ENCODE results near the gene GRB2. TPM values are rescaled to one million over a fixed set of nuclear protein-coding genes. Genes with fewer than 3 reads are reported as not detected.
"Not testable (repeated sequence)": the region's sequence is repeated elsewhere in the genome, so short reads cannot be mapped to it uniquely, and the experiment has no call there.

The GRB2 gene
- total and polyA plus RNA-seq, 5 donors: 66.7 to 150 (median 114) TPM

- peaks cover 14% of the 10 kb centered on the region for H3K4me1 ChIP-seq (ENCODE audit: control insufficient read depth, insufficient read depth, low read length)
- H3K9me3 ChIP-seq (ENCODE audit: control insufficient read depth, low read length): no peaks in the 10 kb centered on the region
- no peak for DNase-seq
- intact Hi-C loops (cut with DNase I): loop anchor here in 1 of 4 donors (10.0 kb wide), 1 partner anchor 45 kb away; no protein-coding TSS in a partner anchor
- no peak for ATAC-seq
- no peaks in the 10 kb centered on the region for H3K27me3 ChIP-seq (ENCODE audit: control insufficient read depth, insufficient read depth)
- 97% methylated on average over 8 of the region's 8 CpGs for WGBS
- H3K4me3 ChIP-seq (ENCODE audit: low read length): no peak overlapping the region
- H3K27ac ChIP-seq (ENCODE audit: low read length): no peak overlapping the region
Measured at GRCh38 chr17:75349589-75349988, 55.9 kb downstream of the GRB2 start.

- ATAC-seq: no peak
- intact Hi-C loops (cut with DNase I): loop anchor here in 1 of 4 donors (10.0 kb wide), 1 partner anchor 46 kb away; no protein-coding TSS in a partner anchor
- 94% methylated on average over 8 of the region's 8 CpGs for WGBS
Measured at GRCh38 chr17:75348386-75349012, 57.0 kb downstream of the GRB2 start.

GRCh38 chr17:75346906-75347305, 58.6 kb downstream of the GRB2 start:
- Histone ChIP-seq H3K27ac (ENCODE audit: low read length) (no peak overlapping the region), H3K27me3 (ENCODE audit: control insufficient read depth, insufficient read depth) (no peaks in the 10 kb centered on the region), H3K9me3 (ENCODE audit: control insufficient read depth, low read length) (no peaks in the 10 kb centered on the region), H3K4me1 (ENCODE audit: control insufficient read depth, insufficient read depth, low read length) (peaks cover 24% of the 10 kb centered on the region), H3K4me3 (ENCODE audit: low read length) (no peak overlapping the region)
- WGBS: 48% methylated on average over 6 of the region's 6 CpGs
- no peak for DNase-seq
- intact Hi-C loops (cut with DNase I): loop anchor here in 1 of 4 donors (10.0 kb wide), 1 partner anchor 48 kb away; no protein-coding TSS in a partner anchor
- peak in 1 of 2 donors; percentile 43 for ATAC-seq

More at GRCh38 chr17:75348386-75349012, 57.0 kb downstream of the GRB2 start:
- Histone ChIP-seq H3K27me3 (ENCODE audit: control insufficient read depth, insufficient read depth) (no peaks in the 10 kb centered on the region), H3K4me3 (ENCODE audit: low read length) (no peak overlapping the region), H3K9me3 (ENCODE audit: control insufficient read depth, low read length) (no peaks in the 10 kb centered on the region), H3K27ac (ENCODE audit: low read length) (no peak overlapping the region), H3K4me1 (ENCODE audit: control insufficient read depth, insufficient read depth, low read length) (peaks cover 19% of the 10 kb centered on the region)
- DNase-seq: no peak

DNA sequence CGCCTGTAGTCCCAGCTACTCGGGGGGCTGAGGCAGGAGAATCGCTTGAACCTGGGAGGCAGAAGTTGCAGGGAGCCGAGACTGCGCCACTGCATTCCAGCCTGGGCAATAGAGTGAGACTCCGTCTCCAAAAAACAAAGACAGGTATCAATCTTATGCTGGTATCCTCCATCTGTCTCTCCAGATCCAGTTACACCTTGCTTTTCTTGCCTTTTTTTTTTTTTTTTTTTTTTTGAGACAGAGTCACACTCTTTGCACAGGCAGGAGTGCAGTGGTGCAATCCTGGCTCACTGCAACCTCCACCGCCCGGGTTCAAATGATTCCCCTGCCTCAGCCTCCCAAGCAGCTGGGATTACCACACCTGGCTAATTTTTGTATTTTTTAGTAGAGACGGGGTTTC, 59.1 kb downstream of the GRB2 start:
- DNase-seq; H3K27ac ChIP-seq (ENCODE audit: low read length); H3K4me3 ChIP-seq (ENCODE audit: low read length); ATAC-seq; H3K9me3 ChIP-seq (ENCODE audit: control insufficient read depth, low read length); H3K27me3 ChIP-seq (ENCODE audit: control insufficient read depth, insufficient read depth): not testable (repeated sequence)
- peaks cover 26% of the 10 kb centered on the region for H3K4me1 ChIP-seq (ENCODE audit: control insufficient read depth, insufficient read depth, low read length)
- 95% methylated on average over 9 of the region's 9 CpGs for whole genome bisulfite sequencing
- intact Hi-C loops (cut with DNase I): loop anchor here in 1 of 4 donors (10.0 kb wide), 1 partner anchor 48 kb away; no protein-coding TSS in a partner anchor

DNA sequence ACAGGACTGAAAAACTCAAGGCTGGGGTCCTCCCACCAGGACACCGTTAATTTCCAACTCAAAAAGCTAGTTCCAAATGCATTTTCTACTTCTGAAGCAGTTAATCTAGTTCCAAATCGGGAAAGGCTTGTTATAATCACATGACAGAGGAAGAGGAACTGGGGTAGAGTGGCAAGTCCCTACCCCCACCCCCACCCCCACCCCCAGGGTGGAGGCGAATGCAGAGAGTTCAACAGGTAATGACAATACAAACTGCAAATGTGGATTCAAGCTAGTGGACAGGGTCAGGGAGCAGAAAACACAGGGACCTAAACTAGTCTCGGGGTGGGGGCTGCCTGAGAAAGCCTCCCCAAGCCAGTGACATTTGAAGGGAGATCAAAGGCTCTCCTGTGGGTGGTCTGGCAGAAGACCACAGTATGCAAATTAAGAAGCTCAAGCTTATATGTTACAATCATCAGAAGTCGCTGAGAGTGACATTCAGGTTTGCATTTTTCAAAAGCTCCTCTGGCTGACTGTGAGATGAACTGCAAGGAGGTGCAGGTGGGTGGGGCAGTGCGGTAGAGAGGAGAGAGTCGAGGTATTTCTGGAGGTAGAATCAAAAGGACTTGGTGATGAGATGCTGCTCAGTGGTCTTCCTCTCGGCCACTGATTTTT, 59.8 kb downstream of the GRB2 start:
- ATAC-seq (no peak), DNase-seq (no peak)
- no peaks in the 10 kb centered on the region for H3K27me3 ChIP-seq (ENCODE audit: control insufficient read depth, insufficient read depth)
- H3K4me1 ChIP-seq (ENCODE audit: control insufficient read depth, insufficient read depth, low read length): peaks cover 26% of the 10 kb centered on the region
- 46% methylated on average over 8 of the region's 8 CpGs for WGBS
- H3K27ac ChIP-seq (ENCODE audit: low read length): no peak overlapping the region
- H3K4me3 ChIP-seq (ENCODE audit: low read length): no peak overlapping the region
- intact Hi-C loops (cut with DNase I): loop anchor here in 1 of 4 donors (10.0 kb wide), 1 partner anchor 49 kb away; no protein-coding TSS in a partner anchor
- H3K9me3 ChIP-seq (ENCODE audit: control insufficient read depth, low read length): no peaks in the 10 kb centered on the region

- DNase-seq: no peak
- Histone ChIP-seq H3K4me3 (ENCODE audit: low read length) (no peak overlapping the region), H3K9me3 (ENCODE audit: control insufficient read depth, low read length) (no peaks in the 10 kb centered on the region), H3K27me3 (ENCODE audit: control insufficient read depth, insufficient read depth) (no peaks in the 10 kb centered on the region), H3K27ac (ENCODE audit: low read length) (no peak overlapping the region), H3K4me1 (ENCODE audit: control insufficient read depth, insufficient read depth, low read length) (peaks cover 27% of the 10 kb centered on the region)
- WGBS: 91% methylated on average over 5 of the region's 5 CpGs
- intact Hi-C loops (cut with DNase I): loop anchor here in 1 of 4 donors (10.0 kb wide), 1 partner anchor 50 kb away; no protein-coding TSS in a partner anchor
- ATAC-seq: no peak
Measured at GRCh38 chr17:75344666-75345065, 60.8 kb downstream of the GRB2 start.

- no peaks in the 10 kb centered on the region for H3K9me3 ChIP-seq (ENCODE audit: control insufficient read depth, low read length)
- H3K4me3 ChIP-seq (ENCODE audit: low read length): no peak overlapping the region
- ATAC-seq (peak; percentile 41 to 46), DNase-seq (no peak)
- 54% methylated on average over 3 of the region's 3 CpGs for WGBS
- no peaks in the 10 kb centered on the region for H3K27me3 ChIP-seq (ENCODE audit: control insufficient read depth, insufficient read depth)
- no peak overlapping the region for H3K27ac ChIP-seq (ENCODE audit: low read length)
- H3K4me1 ChIP-seq (ENCODE audit: control insufficient read depth, insufficient read depth, low read length): peaks cover 26% of the 10 kb centered on the region
- intact Hi-C loops (cut with DNase I): loop anchor here in 1 of 4 donors (10.0 kb wide), 1 partner anchor 52 kb away; no protein-coding TSS in a partner anchor
Measured at GRCh38 chr17:75342996-75343395, 62.5 kb downstream of the GRB2 start.

GRCh38 chr17:75341784-75342486, 63.5 kb downstream of the GRB2 start:
- H3K27me3 ChIP-seq (ENCODE audit: control insufficient read depth, insufficient read depth): no peaks in the 10 kb centered on the region
- intact Hi-C loops (cut with DNase I): loop anchor here in 1 of 4 donors (10.0 kb wide), 1 partner anchor 53 kb away; no protein-coding TSS in a partner anchor
- ATAC-seq (no peak), DNase-seq (no peak)
- no peaks in the 10 kb centered on the region for H3K9me3 ChIP-seq (ENCODE audit: control insufficient read depth, low read length)
- H3K4me1 ChIP-seq (ENCODE audit: control insufficient read depth, insufficient read depth, low read length): peaks cover 22% of the 10 kb centered on the region
- 77% methylated on average over 9 of the region's 9 CpGs for WGBS
- no peak overlapping the region for H3K27ac ChIP-seq (ENCODE audit: low read length)
- no peak overlapping the region for H3K4me3 ChIP-seq (ENCODE audit: low read length)

- no peaks in the 10 kb centered on the region for H3K9me3 ChIP-seq (ENCODE audit: control insufficient read depth, low read length)
- H3K4me1 ChIP-seq (ENCODE audit: control insufficient read depth, insufficient read depth, low read length): peaks cover 16% of the 10 kb centered on the region
- ATAC-seq: no peak
- DNase-seq: no peak
- no peak overlapping the region for H3K4me3 ChIP-seq (ENCODE audit: low read length)
- intact Hi-C loops (cut with DNase I): loop anchor here in 1 of 4 donors (10.0 kb wide), 1 partner anchor 54 kb away; no protein-coding TSS in a partner anchor
- H3K27ac ChIP-seq (ENCODE audit: low read length): no peak overlapping the region
- WGBS: 67% methylated on average over 5 of the region's 5 CpGs
- H3K27me3 ChIP-seq (ENCODE audit: control insufficient read depth, insufficient read depth): no peaks in the 10 kb centered on the region
Measured at GRCh38 chr17:75340631-75341030, 64.8 kb downstream of the GRB2 start.

GRCh38 chr17:75339971-75340370, 65.5 kb downstream of the GRB2 start:
- H3K27me3 ChIP-seq (ENCODE audit: control insufficient read depth, insufficient read depth): no peaks in the 10 kb centered on the region
- 83% methylated on average over 3 of the region's 3 CpGs for WGBS
- H3K9me3 ChIP-seq (ENCODE audit: control insufficient read depth, low read length): no peaks in the 10 kb centered on the region
- H3K4me3 ChIP-seq (ENCODE audit: low read length): no peak overlapping the region
- intact Hi-C loops (cut with DNase I): loop anchor here in 1 of 4 donors (10.0 kb wide), 1 partner anchor 55 kb away; no protein-coding TSS in a partner anchor
- ATAC-seq (no peak), DNase-seq (no peak)
- no peak overlapping the region for H3K27ac ChIP-seq (ENCODE audit: low read length)
- peaks cover 16% of the 10 kb centered on the region for H3K4me1 ChIP-seq (ENCODE audit: control insufficient read depth, insufficient read depth, low read length)
